ENCODE data around the gene CCDC171.

Gene CCDC171

DNA sequence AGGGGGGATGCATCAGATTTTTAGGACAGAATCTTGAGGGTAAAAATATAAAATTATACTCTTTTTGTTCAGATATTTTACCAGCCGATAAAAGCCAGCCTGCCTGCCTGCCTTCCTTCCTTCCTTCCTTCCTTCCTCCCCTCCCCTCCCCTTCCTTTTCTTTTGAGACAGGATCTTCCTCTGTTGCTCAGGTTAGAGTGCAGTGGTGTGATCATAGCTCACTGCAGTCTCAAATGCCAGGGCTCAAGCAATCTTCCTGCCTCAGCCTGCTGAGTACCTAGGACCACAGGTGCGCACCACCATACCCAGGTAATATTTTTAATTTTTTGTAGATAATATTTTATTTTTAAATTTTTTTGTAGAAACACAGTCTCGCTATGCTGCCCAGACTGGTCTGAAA lies 330.0 kb downstream of the CCDC171 start:
- no peak for DNase-seq (ENCODE audit: low spot score)

DNA sequence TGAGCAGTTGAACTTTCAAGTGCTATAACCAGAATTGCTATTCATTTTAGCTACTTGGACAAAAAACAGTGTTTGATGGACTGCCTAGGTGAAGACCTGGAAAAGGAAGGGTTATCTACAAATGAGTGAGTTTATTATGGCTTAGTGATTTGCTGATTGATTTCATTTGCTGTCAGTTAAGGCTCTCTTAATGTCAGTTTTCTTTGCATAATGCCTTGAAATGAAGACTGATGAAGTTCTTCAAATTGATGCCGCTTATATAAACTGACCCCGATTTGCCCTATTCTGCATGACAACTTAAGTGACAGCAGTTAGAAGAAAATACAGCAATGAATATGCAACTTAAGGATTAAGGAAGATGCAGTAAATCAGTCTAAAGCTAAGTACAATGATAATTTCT lies 332.6 kb downstream of the CCDC171 start:
- no peak for DNase-seq (ENCODE audit: low spot score)

DNA sequence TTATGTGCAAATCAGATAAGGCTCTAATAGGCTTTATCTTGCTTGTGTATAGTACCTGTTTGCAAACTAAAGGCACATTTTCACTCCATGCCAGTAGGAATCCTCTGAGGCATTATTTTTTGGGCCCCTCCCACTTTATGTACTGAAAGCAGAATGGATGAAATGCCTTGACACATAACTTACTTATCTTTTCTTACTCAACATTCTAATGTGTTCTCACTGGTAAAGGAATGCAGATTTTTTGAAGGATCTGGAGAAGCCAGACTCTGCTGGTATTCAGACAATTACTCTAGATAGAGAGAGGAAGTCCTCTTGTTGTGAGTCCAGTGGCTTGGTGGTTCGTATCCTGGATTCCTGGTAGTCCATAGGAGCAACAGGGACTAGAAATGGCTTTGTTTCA lies 336.7 kb downstream of the CCDC171 start:
- DNase-seq (ENCODE audit: low spot score) = no peak

DNA sequence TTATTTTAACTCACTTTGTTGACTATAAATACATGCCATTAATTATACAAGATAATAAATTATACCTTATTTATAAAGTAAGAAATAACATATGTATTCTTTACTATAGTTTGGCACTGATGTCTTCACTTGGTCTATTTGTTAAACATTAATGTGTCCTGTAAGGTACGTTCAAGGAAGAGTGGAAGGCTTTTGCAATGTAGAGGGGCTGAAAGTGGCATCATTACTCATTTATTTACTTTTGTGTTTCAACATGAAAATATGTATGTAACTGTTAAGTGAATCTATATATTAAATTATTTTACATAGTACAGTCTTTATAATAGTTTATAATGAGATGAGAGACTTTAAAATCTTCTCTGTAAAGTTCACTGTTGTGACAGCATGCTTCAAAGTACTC lies 348.7 kb downstream of the CCDC171 start:
- DNase-seq (ENCODE audit: low spot score) = no peak

DNA sequence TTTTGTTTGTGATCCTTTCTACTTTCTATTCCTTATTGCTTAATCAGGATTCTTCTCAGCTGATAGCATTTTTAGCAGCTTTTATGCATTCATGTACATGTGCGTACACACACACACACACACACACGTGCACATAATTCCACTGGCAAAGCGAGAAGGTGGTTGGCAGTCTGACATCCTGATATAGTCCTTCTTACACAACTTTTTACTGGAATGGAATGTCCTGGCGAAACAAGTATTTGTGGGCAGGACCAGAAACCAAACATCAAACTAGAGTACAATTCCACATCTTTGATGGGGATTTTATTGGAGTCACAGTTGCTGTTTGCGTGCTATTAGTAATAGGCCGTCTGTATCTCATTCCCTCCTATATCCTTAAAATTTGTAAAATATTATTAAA lies 356.5 kb downstream of the CCDC171 start:
- no peak for DNase-seq (ENCODE audit: low spot score)

DNA sequence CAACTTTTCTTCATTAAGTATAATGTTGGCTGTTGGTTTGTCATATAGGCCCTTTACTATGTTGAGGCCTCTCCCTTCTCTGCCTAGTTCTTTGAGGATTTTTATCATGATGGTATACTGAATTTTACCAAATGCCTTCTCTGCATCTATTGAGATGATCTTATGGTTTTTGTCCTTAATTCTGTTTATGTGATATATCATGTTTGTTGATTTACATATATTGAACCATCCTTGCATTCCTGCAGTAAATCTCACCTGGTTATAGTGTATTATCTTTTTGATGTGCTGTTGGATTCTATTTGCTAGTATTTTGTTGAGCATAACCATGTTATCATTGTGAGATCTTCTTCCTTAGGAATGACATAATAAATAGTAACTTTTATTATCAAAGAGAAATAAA lies 362.9 kb downstream of the CCDC171 start:
- DNase-seq (ENCODE audit: low spot score) = no peak

DNA sequence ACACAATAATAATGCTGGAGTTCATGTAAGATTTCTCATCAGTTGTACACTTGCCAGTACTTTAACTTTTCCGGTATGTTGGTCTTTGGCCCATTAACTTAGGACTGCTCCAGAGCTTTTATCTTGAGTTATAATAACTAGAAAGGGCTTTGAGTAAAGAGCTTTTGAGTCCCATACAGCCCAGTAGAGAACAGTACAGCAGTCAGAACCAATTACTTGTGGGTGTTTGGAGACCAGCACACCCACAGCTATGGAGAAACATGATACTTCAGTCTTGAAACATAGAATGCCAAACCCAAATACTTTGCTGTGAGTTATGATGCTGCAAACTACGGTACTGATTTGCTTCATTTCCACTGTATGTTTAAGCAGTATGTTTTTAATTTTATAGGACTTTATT lies 374.3 kb downstream of the CCDC171 start:
- no peak for DNase-seq (ENCODE audit: low spot score)

DNA sequence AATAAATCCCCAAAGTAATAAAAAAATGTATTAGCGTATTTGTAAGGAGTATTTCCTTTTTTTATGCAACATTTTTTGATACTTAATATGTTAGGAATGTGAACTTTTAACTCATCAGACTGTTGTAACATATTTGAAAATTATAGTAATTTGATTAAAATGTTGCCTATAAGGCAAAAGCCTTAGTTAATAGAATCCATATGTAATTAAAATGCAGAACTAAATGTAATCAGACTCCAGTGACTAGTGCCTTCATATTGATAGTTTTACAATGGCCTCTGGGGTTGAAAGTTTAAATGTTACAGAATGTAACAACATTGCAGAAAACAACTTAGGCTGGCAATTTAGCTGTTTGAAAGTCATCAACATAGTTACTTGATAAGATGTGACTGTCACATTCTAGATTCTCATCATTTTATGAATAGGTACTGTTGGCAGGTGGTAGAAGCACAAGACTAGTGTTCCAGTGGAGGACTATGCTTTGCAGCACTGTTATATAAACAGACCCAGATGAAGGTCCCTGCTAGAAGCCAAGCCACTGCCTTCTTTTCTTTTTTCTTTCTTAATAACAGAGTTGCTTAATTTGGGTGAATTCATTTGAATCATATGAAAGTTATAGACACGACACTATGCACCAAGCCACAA lies 382.9 kb downstream of the CCDC171 start:
- DNase-seq (ENCODE audit: low spot score) = no peak

DNA sequence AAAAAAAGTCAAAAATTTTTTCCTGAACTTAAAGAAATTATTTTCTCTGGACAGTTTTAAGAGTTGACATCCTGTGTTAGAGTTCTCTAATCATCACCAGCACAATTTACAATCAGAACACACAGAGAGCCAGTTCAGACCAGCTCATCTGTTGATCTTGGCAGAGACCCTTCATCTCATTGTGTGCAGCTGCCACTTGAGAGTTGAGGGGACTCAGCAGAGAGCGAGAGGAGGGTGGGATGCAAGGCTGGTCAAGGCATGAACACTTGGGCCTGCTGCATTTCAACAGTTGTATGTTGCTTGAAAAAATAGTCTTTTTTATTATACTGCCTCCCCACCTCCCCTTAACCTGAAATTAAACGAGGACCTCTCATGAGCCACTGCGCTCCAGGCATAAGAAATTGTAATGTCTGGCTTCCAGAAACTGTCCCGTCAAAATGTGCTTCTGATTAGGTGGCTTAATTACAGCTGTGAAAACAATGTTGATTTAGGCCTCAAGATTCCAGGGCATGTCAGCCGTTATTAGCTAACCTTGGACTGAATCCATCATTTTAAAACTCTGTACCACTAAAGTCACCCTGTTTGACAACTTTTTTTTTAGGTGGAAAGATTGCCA lies 383.6 kb downstream of the CCDC171 start:
- DNase-seq (ENCODE audit: low spot score) = no peak

DNA sequence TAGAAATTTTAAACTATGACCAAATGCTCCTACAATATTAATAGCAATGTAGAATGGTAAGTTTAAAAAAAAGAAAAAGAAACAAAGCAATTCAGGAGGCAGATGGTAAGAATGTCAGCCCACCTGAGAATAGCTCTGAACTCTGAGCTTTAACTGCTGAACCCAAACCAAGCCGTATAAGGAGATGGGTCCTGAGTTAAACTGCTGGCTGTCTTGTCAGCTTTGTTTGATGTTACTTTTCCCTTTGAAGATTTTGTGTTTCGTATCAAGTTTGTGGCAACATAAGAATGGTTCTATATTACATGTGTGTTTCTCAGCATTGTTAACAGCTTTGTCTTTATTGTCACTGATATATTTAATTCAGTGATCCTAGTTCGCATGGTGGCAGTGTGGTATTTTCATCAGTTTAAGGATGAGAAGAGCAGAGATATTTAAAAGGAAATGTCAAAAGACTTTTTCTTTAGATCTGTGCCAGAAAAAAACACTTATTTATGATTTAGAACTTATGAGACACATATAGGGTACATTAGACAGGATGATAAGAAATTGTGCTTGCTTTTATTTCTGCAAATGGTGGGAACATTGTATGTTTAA lies 390.1 kb downstream of the CCDC171 start:
- no peak for DNase-seq (ENCODE audit: low spot score)

DNA sequence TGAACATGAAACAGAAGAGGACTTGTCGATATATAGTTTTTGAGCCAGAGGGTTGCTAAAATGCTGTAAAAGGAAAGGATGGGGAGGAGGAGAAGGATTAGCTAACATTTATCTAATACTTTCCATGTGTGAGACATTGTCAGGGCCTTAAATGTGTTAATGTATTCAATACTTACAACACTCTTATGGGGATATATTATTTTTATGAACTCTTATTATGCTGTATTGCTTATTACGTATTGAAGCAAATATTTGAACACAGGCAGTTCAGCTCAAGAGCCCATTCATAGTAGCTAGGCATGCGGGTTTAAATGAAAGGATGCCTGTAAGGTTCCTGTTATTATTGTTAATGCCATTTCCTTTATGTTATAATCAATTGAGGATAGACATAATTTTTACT lies 391.5 kb downstream of the CCDC171 start:
- DNase-seq (ENCODE audit: low spot score) = no peak

DNA sequence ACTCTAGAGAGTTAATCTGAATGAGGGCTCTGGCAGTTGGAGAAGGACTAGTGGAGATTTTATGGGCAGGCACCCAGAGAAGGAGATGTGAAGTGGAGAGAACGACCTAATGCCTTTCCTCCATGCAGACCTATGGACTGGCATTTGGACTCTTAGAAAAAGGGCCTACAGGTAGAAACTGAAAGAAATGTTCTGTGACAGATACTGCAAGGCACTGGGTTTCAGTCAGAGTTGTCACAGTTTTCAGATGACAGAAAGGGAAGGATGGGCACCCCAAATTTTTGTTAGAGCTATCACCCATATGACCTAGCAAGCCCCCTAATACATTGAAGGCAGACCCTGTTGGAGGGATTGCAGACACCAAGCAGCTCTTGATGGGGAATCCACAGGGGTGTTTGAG lies 406.8 kb downstream of the CCDC171 start:
- no peak for DNase-seq (ENCODE audit: low spot score)

DNA sequence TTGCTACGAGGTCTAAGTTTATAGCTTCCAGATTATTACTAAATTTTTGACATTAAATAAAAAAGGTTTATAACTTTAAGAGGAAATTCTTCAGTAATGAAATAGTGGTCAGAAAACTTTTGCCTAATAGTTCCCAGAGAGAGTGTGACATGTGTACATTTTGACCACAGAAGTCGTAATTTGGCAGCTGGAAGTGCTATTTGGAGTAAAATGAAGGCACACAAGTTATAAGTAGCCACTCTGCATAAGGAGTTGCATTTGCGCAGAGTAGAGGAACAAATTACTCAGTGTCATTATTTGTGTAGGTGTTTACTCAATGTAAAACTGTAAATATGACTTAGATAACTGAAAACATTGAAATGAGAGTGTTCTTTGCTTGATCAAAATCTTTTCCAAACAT lies 408.4 kb downstream of the CCDC171 start:
- no peak for DNase-seq (ENCODE audit: low spot score)

DNA sequence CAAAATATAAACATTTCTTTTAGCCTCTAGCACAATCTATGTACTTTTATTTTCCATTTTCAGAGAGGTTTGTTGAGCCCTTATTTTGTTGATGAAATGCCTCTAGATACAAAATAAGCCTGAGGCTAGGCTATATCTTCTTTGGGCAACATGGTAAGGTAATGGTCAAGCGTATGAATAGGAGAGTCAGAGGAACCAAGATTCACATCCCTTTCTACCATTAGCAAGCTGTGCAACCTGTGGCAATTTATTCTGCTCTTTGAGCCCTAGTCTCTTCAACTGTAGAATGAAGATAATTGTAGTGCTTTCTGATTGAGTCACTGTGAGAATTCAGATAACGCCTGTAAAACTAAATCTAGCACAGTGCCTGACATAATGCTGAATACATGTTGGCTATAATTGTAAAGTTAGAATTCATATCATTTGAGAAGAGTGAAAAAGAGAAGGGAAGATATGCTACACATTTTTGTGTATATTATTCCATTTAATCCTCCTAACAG lies 412.5 kb downstream of the CCDC171 start:
- no peak for DNase-seq (ENCODE audit: low spot score)

DNA sequence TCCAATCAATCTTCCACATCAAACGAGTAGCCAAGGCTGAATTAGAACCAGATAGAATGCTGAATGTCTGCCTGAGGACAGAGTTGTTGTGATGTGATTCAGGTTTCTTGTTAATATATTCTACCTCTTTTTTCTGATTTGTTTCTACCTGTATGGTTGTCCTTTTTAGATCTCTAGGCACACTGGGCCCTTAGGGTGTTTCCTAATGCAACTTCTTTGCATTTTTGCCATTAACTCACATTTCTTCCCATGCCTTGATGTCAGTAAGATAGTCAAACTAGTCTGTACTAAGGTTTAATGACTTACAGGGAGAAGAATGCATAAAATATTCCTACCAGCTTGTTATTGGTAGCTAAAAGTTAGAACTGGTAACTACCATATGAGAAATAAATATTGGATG lies 413.6 kb downstream of the CCDC171 start:
- no peak for DNase-seq (ENCODE audit: low spot score)

DNA sequence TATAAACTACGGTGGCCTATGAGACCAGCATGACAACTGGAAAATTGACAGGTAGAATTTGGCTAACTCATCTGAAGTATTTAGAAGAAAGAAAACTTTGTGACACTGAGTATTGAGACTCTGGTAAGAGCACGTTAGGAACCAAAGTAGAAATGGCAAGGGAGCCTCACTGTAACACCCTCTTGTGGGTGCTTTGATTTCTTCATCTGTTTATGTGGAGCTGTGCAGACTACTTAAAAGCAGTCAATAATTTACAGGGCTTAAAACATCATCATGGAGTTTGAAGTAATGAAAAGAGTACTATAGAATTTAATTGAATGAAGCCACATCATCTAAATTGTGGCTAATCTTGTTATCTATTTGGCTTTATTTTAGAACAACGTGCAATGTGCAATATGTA lies 414.2 kb downstream of the CCDC171 start:
- DNase-seq (ENCODE audit: low spot score) = no peak

DNA sequence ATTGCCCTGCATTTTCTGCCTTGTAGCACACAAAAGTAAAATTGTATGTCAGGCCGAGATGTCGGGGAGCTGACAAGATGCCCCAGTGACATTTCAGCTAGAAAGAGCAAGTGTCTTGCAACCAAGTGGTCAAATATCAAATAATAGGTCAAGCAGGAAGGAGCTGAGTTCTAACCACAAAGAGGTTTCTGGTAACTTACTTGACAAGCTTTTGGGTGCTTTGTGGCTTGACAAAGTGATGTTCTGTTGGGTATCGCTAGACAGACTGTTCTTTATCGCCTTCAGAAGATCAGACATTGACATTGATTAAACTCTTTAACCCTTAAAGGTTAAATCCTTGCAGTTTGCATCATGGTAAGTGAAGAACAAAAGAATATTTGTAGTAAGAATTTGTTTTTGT lies 419.9 kb downstream of the CCDC171 start:
- no peak for DNase-seq (ENCODE audit: low spot score)

DNA sequence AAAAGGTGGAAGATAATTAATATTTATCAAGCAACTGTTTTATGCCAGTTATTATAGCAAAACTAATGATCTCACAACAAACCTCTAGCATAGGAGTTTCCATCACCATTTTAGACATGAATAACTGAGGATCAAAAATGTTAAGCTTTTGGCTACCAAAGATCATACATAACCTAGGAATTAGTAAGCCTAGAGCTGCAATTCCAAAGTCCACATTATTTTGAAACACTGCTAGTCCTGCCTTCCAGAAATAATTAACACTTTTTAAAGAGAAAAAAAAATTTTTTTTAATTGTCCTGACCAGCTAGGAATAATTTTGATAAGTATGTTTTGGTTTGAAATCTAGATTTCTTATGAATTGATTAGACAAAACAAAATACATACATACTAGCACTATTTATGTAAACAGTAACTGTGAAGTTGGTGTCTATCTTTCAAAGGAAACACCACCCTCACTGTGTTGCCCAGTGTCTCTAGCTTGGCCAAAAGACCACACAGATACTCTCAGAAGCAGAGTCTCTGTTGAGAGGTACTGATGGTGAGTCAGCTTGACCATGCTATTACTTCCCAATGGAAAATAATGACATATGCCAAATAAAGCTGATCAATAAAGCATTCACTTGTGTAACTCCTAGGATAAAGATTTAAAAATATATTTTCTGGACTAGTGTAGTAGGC lies 422.4 kb downstream of the CCDC171 start:
- no peak for DNase-seq (ENCODE audit: low spot score)

DNA sequence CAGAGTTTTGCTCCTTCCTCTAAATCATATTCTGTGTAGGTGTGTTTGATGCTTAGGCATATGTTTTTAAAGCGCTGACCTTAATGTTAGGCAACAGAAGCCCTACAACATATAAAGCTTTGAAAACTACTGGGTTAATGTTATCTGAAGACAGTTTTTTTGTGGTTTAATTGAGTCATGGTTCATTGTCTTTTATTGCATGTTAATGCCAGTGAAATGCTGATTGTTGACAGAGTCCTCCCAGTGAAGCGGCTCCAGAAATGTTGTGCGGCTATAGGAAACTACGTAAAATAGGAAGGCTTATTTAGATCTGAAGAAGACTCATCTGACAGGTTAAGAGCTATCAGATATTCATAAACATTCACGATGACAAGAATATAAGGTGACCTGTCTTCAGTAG lies 424.6 kb downstream of the CCDC171 start:
- no peak for DNase-seq (ENCODE audit: low spot score)

DNA sequence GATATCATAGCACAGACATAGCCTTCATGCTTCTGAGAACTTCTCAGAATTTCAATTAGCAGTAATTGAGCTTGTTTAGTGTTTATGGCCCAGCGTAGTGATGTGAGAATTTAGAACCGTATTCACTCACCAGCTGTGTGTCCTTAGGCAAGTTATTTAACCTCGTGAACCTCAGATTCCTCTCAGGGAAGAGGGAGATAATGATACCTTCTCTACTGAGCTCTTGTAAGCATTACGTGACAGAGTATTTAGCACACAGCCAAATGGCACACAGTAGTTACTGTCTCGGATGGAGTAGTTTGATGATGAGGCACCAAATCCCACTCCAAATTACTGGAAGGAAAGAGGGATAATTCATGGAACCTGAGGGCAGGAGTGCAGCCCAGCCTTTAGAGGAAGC lies 429.3 kb downstream of the CCDC171 start:
- no peak for DNase-seq (ENCODE audit: low spot score)

DNA sequence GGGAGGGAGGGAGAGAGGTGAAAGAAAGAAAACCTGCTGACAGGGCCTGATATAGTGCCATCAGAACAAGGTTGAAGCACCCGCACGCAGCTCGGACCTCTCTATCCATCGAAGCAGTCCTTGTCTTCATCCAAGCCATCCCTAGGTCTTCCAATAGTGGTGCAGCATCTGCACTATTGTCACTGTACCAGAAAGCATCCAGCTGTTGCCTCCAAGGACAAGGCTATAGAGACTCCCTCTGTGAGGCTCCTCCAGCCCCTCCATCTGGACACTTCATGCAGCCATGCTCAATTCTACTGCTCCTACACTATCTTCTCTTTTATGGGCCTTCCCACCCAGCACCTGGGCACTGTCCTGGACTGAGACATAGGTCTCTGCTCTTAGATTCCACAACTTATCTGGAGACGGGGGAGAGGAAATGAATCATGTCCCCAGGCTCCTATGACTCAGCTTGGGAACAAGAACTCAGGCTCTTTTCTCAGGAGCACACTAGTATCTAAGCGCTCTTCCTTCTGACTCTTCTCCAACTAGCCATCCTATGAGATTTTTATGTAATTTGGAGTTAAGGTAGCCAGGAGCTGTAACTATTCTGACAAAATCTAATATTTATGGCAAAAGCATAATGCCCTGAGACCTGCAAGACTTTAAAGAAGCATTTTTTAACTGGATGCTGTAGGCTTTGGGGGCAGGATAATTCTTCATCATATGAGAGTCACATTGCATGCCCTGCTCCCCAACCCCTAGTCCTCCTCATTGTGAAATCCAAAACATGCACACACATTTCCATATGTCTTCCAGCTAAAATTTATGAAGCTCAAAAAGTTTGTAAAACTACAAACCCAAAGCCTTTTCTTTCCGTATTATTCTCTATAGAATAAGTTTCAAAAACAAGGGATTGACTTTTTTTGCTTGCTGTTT lies 446.8 kb downstream of the CCDC171 start:
- DNase-seq (ENCODE audit: low spot score) = no peak

DNA sequence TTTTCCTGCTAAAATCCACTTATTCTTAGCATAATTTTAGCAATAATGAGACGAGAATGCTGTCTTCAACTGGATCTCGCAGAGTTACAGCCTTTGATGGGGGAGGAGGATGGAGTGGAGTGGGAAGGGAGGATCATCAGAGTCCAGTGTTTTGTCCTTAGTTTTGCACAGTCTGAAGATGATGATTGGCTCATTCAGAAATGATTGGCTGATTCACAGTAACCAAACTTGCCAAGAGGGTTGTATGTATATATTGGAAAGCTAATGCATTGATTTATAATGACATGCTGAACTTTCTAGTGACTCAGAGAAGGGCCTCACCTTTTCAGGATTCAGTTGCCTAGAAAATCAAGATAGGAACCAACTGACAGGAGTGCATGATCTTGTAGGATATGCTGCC lies 448.0 kb downstream of the CCDC171 start:
- DNase-seq (ENCODE audit: low spot score) = no peak
